GM19193 (cell line): ENCODE data around the gene LCE1F.

Experiments used
- POLR2A ChIP-seq: IDR thresholded peaks from 4 replicates; pipeline ENCODE4 v1.6.1; 2011; ENCODE audit not compliant: insufficient read depth, insufficient read length; ENCODE audit errors: extremely low read depth

The LCE1F gene

DNA sequence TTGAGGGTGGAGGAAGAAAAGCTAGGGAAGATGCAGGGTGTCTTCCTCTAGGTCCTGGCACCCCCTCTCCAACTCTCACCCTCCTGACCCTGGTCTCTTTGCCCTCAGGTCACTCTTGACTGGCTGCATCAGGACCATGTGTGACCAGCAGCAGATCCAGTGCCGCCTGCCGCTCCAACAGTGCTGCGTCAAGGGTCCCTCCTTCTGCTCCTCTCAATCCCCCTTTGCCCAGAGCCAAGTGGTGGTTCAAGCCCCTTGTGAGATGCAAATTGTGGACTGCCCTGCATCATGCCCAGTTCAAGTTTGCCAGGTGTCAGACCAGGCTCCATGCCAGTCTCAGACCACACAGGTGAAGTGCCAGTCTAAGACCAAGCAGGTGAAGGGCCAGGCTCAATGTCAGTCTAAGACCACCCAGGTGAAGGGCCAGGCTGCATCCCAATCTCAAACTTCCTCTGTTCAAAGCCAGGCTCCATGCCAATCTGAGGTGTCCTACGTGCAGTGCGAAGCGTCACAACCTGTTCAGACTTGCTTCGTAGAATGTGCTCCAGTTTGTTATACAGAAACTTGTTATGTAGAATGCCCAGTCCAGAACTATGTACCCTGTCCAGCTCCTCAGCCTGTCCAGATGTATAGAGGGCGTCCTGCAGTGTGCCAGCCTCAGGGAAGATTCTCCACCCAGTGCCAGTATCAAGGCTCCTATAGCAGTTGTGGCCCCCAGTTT, 15.3 kb upstream of the LCE1F start:
- TF ChIP-seq POLR2A = no peak

DNA sequence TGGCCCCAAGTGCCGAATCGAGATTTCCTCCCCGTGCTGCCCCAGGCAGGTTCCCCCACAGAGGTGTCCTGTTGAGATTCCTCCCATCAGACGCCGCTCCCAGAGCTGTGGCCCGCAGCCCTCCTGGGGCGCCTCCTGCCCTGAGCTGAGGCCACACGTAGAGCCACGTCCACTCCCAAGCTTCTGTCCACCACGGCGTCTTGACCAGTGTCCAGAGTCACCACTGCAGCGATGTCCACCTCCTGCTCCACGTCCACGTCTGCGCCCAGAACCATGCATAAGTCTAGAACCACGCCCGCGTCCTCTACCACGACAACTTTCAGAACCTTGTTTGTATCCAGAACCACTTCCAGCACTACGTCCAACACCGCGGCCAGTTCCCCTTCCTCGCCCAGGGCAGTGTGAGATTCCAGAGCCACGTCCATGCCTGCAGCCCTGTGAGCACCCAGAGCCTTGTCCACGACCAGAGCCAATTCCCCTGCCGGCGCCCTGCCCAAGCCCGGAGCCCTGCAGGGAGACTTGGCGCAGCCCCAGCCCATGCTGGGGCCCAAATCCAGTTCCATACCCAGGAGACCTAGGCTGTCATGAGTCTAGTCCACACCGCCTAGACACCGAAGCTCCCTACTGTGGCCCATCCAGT, 14.3 kb upstream of the LCE1F start:
- TF ChIP-seq POLR2A = no peak

DNA sequence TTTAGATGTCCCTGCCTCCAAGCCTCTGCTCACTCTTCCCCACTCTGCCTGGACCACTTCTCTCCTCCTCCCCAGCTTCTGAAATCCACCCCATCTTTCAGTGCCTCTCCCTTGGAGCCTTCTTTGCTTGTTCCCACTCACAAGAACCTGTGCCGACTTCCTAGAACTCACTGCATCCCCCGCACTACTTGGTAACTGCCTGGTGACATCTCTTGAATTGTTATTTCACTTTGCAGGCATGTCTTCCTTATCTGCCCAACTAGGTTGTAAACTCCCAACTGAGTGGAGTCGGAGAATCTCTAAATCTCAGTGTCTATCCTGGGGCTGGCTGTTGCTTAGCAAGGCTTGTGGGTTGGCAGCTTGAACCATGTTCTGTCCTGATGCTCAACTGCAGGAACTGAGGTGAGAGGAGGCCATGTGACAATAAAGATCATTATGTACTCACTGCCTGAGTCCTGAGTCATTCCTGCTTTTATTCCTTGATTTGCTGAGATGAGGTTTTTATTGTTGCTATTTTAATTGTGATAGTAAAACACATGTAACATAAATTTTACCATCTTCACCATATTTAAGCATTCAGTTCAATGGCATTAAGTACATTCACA, 13.2 kb upstream of the LCE1F start:
- no peak for TF ChIP-seq POLR2A

GRCh38 chr1:152768847-152769533, 6.0 kb upstream of the LCE1F start:
- TF ChIP-seq POLR2A = no peak

DNA sequence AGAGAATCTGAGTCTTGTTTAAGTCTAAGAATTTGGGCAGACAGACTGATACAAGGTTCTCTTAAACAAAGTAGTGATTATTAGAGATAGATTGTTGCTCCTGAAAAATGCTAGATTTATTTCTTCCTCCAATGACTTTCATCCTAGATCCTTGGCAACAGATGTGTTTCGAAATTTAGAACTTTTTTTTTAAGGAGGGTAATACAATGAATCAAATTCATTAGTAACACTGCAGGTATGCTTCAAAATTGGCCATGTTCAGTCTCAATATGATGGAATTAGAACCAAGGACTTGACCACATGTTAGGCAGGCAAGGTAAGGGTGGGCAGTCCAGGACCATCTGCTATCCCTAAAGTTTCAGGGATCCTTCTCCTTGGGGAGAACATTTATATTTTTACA, 4.5 kb upstream of the LCE1F start:
- no peak for TF ChIP-seq POLR2A

DNA sequence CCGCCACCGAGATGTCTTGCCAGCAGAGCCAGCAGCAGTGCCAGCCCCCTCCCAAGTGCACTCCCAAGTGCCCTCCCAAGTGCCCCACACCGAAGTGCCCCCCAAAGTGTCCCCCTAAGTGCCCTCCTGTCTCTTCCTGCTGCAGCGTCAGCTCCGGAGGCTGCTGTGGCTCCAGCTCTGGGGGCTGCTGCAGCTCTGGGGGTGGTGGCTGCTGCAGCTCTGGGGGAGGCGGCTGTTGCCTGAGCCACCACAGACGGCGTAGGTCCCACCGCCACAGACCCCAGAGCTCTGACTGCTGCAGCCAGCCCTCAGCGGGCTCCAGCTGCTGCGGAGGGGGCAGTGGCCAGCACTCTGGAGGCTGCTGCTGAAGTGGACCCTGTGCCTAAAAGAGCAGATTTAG, 1.4 kb downstream of the LCE1F start:
- TF ChIP-seq POLR2A = no peak

GRCh38 chr1:152777510-152778137, 2.7 kb downstream of the LCE1F start:
- no peak for TF ChIP-seq POLR2A

- no peak for TF ChIP-seq POLR2A
Observed at GRCh38 chr1:152783095-152783494, 8.2 kb downstream of the LCE1F start.

GRCh38 chr1:152786077-152786476, 11.1 kb downstream of the LCE1F start, which contains the start of gene LCE1E:
Gene LCE1E, plus strand, starts transcription at chr1:152786257. Its CDS starts 1,043 bp downstream, at chr1:152787300.
- peak; percentile 43 for TF ChIP-seq POLR2A

- TF ChIP-seq POLR2A = no peak
Observed at GRCh38 chr1:152795686-152796085, 20.7 kb downstream of the LCE1F start.

DNA sequence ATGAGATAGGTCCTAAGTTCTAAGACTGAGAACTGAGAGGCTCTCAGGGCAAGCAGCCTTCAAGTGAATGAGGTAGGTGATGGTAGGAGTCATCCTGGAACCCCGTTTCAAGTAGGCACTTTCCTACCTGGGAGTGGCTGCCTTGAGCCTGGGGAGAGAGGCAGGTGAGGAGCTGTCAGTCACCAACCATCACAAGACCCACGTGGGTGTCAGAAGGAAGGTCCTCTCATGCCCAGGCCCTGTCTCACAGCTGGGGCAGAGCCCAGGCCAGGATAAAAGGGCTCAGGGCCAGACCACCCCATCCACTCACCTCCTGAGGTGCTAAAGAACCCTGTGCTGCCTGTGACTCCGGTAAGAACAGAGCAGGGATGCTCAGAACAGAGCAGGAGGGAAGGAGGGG, 21.5 kb downstream of the LCE1F start, which contains the start of gene LCE1D:
Gene LCE1D (plus strand): TSS at position 301 of the 400 bp plus-strand sequence. CDS start 1,074 bp downstream, outside the sequence.
- no peak for TF ChIP-seq POLR2A

- no peak for TF ChIP-seq POLR2A
Observed at GRCh38 chr1:152801333-152801732, 26.4 kb downstream of the LCE1F start.

GRCh38 chr1:152806576-152806975, 31.6 kb downstream of the LCE1F start, which contains the start of gene LCE1C:
Gene LCE1C, minus strand, starts transcription at chr1:152806651. Its CDS starts 1,173 bp downstream, at chr1:152805478.
- TF ChIP-seq POLR2A = no peak

GRCh38 chr1:152811050-152811449, 36.1 kb downstream of the LCE1F start:
- no peak for TF ChIP-seq POLR2A

DNA sequence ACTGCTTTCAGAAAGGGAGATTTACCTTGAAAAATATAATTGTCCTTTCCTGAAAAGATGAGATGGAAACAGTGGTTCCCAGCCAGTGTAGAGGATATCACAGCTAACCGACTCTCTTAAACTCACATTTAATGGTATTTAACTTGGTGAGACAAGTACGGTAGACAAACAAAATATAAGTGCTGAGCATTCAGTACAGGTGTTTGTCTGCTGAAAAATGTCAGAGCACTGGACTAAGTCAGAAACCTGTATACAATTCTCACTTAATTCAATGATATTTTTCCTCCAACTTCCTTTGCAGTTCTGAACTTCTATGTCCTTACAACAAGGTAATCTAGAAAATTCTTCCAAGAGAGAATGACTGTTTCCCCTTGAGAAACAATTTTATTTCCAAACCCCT, 36.7 kb downstream of the LCE1F start, which contains the start of gene LCE1B:
Gene LCE1B (plus strand): TSS at position 301 of the 400 bp plus-strand sequence. CDS start 476 bp downstream, outside the sequence.
- no peak for TF ChIP-seq POLR2A
